Activated CD4-positive, alpha-beta memory T cell treated with anti-CD3 and anti-CD28 coated beads for 36 hours (primary cell): Measurements from ENCODE around the gene NPC1L1. TPM values are rescaled to one million over a fixed set of nuclear protein-coding genes. Genes with fewer than 3 reads are reported as not detected.

Experiments
- CTCF ChIA-PET: fragments of 350-600 bp; sonication (Branson Sonifier 250); formaldehyde crosslinking; loops from one replicate; lab custom pipeline; 2021; ENCODE audit warnings: antibody characterized with exemption, inconsistent platforms; lab: Charles Lee
- POLR2A ChIA-PET: fragments of 350-600 bp; sonication (Branson Sonifier 250); formaldehyde crosslinking; loops from one replicate; lab custom pipeline; 2021; ENCODE audit warnings: antibody characterized with exemption; lab: Charles Lee
- DNase-seq: peaks from one replicate; pipeline ENCODE4 v3.0.0-alpha.2; 2020
- H3K27ac Mint-ChIP-seq: one replicate; pipeline ENCODE4 v1.8.0; 2021; ENCODE audit warnings: mixed read lengths
- H3K27me3 Mint-ChIP-seq: one replicate; pipeline ENCODE4 v1.8.0; 2021; ENCODE audit warnings: mixed read lengths
- H3K36me3 Mint-ChIP-seq: one replicate; pipeline ENCODE4 v1.8.0; 2021; ENCODE audit warnings: mixed read lengths
- H3K4me1 Mint-ChIP-seq: one replicate; pipeline ENCODE4 v1.8.0; 2021; ENCODE audit warnings: low read depth, mixed read lengths
- H3K4me3 Mint-ChIP-seq: one replicate; pipeline ENCODE4 v1.8.0; 2021; ENCODE audit warnings: mild to moderate bottlenecking, mixed read lengths
- H3K9me3 Mint-ChIP-seq: one replicate; pipeline ENCODE4 v1.8.0; 2021; ENCODE audit warnings: mixed read lengths
- intact Hi-C: fragments of 100-400 bp; cut with micrococcal nuclease; formaldehyde crosslinking; loops from one replicate; pipeline ENCODE4 v1.15.1; 2023
- total RNA-seq, 2 experiments: library from RNA; stranded (reverse); gene quantifications; one replicate each; pipeline ENCODE4 v1.2.3, GENCODE V29; 2021

The NPC1L1 gene
- total RNA-seq, 2 experiments from 2014 or later, result 0.07 TPM; not detected in 1

- ChIA-PET CTCF (interaction anchor here (1.0 to 1.9 kb wide), 4 partner anchors 16 to 236 kb away, joined by 4 to 8 read pairs (median 6); no protein-coding TSS in a partner anchor), POLR2A (no interaction called here)
- Mint-ChIP-seq H3K36me3 (peaks cover 51% of the 10 kb centered on the region), H3K9me3 (peaks cover 2% of the 10 kb centered on the region), H3K4me3 (no peak overlapping the region), H3K27ac (no peak overlapping the region), H3K27me3 (no peaks in the 10 kb centered on the region), H3K4me1 (peaks cover 35% of the 10 kb centered on the region)
- intact Hi-C loops, result loop anchor here (5.0 kb wide), 1 partner anchor 219 kb away; no protein-coding TSS in a partner anchor
- DNase-seq, result no peak
Observed at GRCh38 chr7:44476313-44476712, 64.8 kb downstream of the NPC1L1 start.

GRCh38 chr7:44473295-44473694, 67.8 kb downstream of the NPC1L1 start:
- Mint-ChIP-seq H3K9me3 (no peaks in the 10 kb centered on the region), H3K4me3 (no peak overlapping the region), H3K27me3 (no peaks in the 10 kb centered on the region), H3K36me3 (peaks cover 34% of the 10 kb centered on the region), H3K27ac (no peak overlapping the region), H3K4me1 (peaks cover 45% of the 10 kb centered on the region)
- ChIA-PET CTCF (interaction anchor here (1.0 kb wide), 1 partner anchor 11 kb away, joined by 3 read pairs; no protein-coding TSS in a partner anchor), POLR2A (no interaction called here)
- intact Hi-C loops, result loop anchor here (5.0 kb wide), 1 partner anchor 36 kb away; no protein-coding TSS in a partner anchor
- no peak for DNase-seq

GRCh38 chr7:44472843-44473242, 68.3 kb downstream of the NPC1L1 start:
- POLR2A ChIA-PET, result no interaction called here
- Mint-ChIP-seq H3K27ac (no peak overlapping the region), H3K9me3 (no peaks in the 10 kb centered on the region), H3K27me3 (no peaks in the 10 kb centered on the region), H3K36me3 (peaks cover 38% of the 10 kb centered on the region), H3K4me1 (peaks cover 45% of the 10 kb centered on the region), H3K4me3 (no peak overlapping the region)
- intact Hi-C loops, result loop anchor here (5.0 kb wide), 1 partner anchor 36 kb away; no protein-coding TSS in a partner anchor
- no peak for DNase-seq
- CTCF ChIA-PET, result no interaction called here

GRCh38 chr7:44471850-44472249, 69.3 kb downstream of the NPC1L1 start:
- H3K27me3 Mint-ChIP-seq, result no peaks in the 10 kb centered on the region
- no peak overlapping the region for H3K4me3 Mint-ChIP-seq
- CTCF ChIA-PET, result interaction anchor here (0.7 to 1.3 kb wide), 2 partner anchors 231 to 374 kb away, joined by 3 to 4 read pairs; no protein-coding TSS in a partner anchor
- H3K36me3 Mint-ChIP-seq, result peaks cover 42% of the 10 kb centered on the region
- no peaks in the 10 kb centered on the region for H3K9me3 Mint-ChIP-seq
- no peak overlapping the region for H3K27ac Mint-ChIP-seq
- intact Hi-C loops, result loop anchor here (5.0 kb wide), 1 partner anchor 35 kb away; no protein-coding TSS in a partner anchor
- H3K4me1 Mint-ChIP-seq, result peaks cover 44% of the 10 kb centered on the region
- no peak for DNase-seq
- POLR2A ChIA-PET, result no interaction called here

- CTCF ChIA-PET, result interaction anchor here (0.7 to 1.5 kb wide), 3 partner anchors 9 to 374 kb away, joined by 3 to 4 read pairs (median 3); no protein-coding TSS in a partner anchor
- intact Hi-C loops, result loop anchor here (5.0 kb wide), 1 partner anchor 34 kb away; no protein-coding TSS in a partner anchor
- peaks cover 44% of the 10 kb centered on the region for H3K4me1 Mint-ChIP-seq
- POLR2A ChIA-PET, result interaction anchor here (0.5 kb wide), 1 partner anchor 11 kb away, joined by 4 read pairs; no protein-coding TSS in a partner anchor
- no peak overlapping the region for H3K4me3 Mint-ChIP-seq
- H3K27me3 Mint-ChIP-seq, result no peaks in the 10 kb centered on the region
- no peak for DNase-seq
- peaks cover 39% of the 10 kb centered on the region for H3K36me3 Mint-ChIP-seq
- H3K27ac Mint-ChIP-seq, result no peak overlapping the region
- H3K9me3 Mint-ChIP-seq, result no peaks in the 10 kb centered on the region
Observed at GRCh38 chr7:44471436-44471835, 69.7 kb downstream of the NPC1L1 start.

GRCh38 chr7:44470628-44471245, 70.4 kb downstream of the NPC1L1 start:
- Mint-ChIP-seq H3K4me1 (peaks cover 50% of the 10 kb centered on the region), H3K36me3 (peaks cover 36% of the 10 kb centered on the region), H3K4me3 (no peak overlapping the region), H3K27me3 (no peaks in the 10 kb centered on the region), H3K27ac (no peak overlapping the region), H3K9me3 (no peaks in the 10 kb centered on the region)
- ChIA-PET CTCF (interaction anchor here (1.3 to 1.5 kb wide), 2 partner anchors 8 to 230 kb away, joined by 3 to 4 read pairs; no protein-coding TSS in a partner anchor), POLR2A (interaction anchor here (0.5 kb wide), 1 partner anchor 11 kb away, joined by 4 read pairs; no protein-coding TSS in a partner anchor)
- intact Hi-C loops, result loop anchor here (5.0 kb wide), 1 partner anchor 33 kb away; no protein-coding TSS in a partner anchor
- DNase-seq, result no peak

- H3K27ac Mint-ChIP-seq, result no peak overlapping the region
- ChIA-PET POLR2A (no interaction called here), CTCF (interaction anchor here (1.5 kb wide), 1 partner anchor 8 kb away, joined by 3 read pairs; no protein-coding TSS in a partner anchor)
- peaks cover 42% of the 10 kb centered on the region for H3K36me3 Mint-ChIP-seq
- intact Hi-C loops, result loop anchor here (5.0 kb wide), 1 partner anchor 33 kb away; no protein-coding TSS in a partner anchor
- no peak for DNase-seq
- no peak overlapping the region for H3K4me3 Mint-ChIP-seq
- peaks cover 55% of the 10 kb centered on the region for H3K4me1 Mint-ChIP-seq
- no peaks in the 10 kb centered on the region for H3K27me3 Mint-ChIP-seq
- H3K9me3 Mint-ChIP-seq, result no peaks in the 10 kb centered on the region
Observed at GRCh38 chr7:44470135-44470479, 71.0 kb downstream of the NPC1L1 start.

GRCh38 chr7:44469461-44470134, 71.5 kb downstream of the NPC1L1 start:
- ChIA-PET CTCF (no interaction called here), POLR2A (no interaction called here)
- H3K36me3 Mint-ChIP-seq, result peaks cover 42% of the 10 kb centered on the region
- intact Hi-C loops, result loop anchor here (5.0 kb wide), 1 partner anchor 32 kb away; no protein-coding TSS in a partner anchor
- no peak overlapping the region for H3K4me3 Mint-ChIP-seq
- no peaks in the 10 kb centered on the region for H3K27me3 Mint-ChIP-seq
- H3K4me1 Mint-ChIP-seq, result peaks cover 57% of the 10 kb centered on the region
- DNase-seq, result no peak
- no peak overlapping the region for H3K27ac Mint-ChIP-seq
- no peaks in the 10 kb centered on the region for H3K9me3 Mint-ChIP-seq

- peaks cover 26% of the 10 kb centered on the region for H3K36me3 Mint-ChIP-seq
- ChIA-PET CTCF (interaction anchor here (1.1 to 1.8 kb wide), 2 partner anchors 10 to 23 kb away, joined by 3 to 5 read pairs; partner anchors contain the start of gene NUDCD3), POLR2A (no interaction called here)
- no peak overlapping the region for H3K27ac Mint-ChIP-seq
- no peak for DNase-seq
- no peaks in the 10 kb centered on the region for H3K27me3 Mint-ChIP-seq
- intact Hi-C loops, result no loop called here
- peaks cover 58% of the 10 kb centered on the region for H3K4me1 Mint-ChIP-seq
- no peaks in the 10 kb centered on the region for H3K9me3 Mint-ChIP-seq
- H3K4me3 Mint-ChIP-seq, result no peak overlapping the region
Observed at GRCh38 chr7:44467217-44467548, 73.9 kb downstream of the NPC1L1 start.

GRCh38 chr7:44466300-44467216, 74.6 kb downstream of the NPC1L1 start:
- ChIA-PET POLR2A (no interaction called here), CTCF (interaction anchor here (1.0 to 1.8 kb wide), 3 partner anchors 11 to 68 kb away, joined by 3 to 5 read pairs (median 3); partner anchors contain the start of gene NUDCD3)
- H3K4me3 Mint-ChIP-seq, result no peak overlapping the region
- no peaks in the 10 kb centered on the region for H3K27me3 Mint-ChIP-seq
- peak overlapping the region; percentile 18 for H3K27ac Mint-ChIP-seq
- intact Hi-C loops, result no loop called here
- H3K4me1 Mint-ChIP-seq, result peaks cover 61% of the 10 kb centered on the region
- peak; percentile 24 for DNase-seq
- peaks cover 28% of the 10 kb centered on the region for H3K36me3 Mint-ChIP-seq
- no peaks in the 10 kb centered on the region for H3K9me3 Mint-ChIP-seq

GRCh38 chr7:44465490-44465889, 75.6 kb downstream of the NPC1L1 start:
- CTCF ChIA-PET, result interaction anchor here (1.8 kb wide), 1 partner anchor 25 kb away, joined by 5 read pairs; the partner anchor contains the start of gene NUDCD3
- H3K27me3 Mint-ChIP-seq, result no peaks in the 10 kb centered on the region
- no peak overlapping the region for H3K27ac Mint-ChIP-seq
- intact Hi-C loops, result no loop called here
- H3K9me3 Mint-ChIP-seq, result no peaks in the 10 kb centered on the region
- H3K4me1 Mint-ChIP-seq, result peaks cover 69% of the 10 kb centered on the region
- DNase-seq, result no peak
- no peak overlapping the region for H3K4me3 Mint-ChIP-seq
- POLR2A ChIA-PET, result no interaction called here
- H3K36me3 Mint-ChIP-seq, result peaks cover 31% of the 10 kb centered on the region
